H9 (cell line): ENCODE data around the gene SV2C. TPM values are rescaled to one million over a fixed set of nuclear protein-coding genes. Genes with fewer than 3 reads are reported as not detected.

Source experiments
- DNase-seq: peaks from one replicate; pipeline ENCODE4 v3.0.0-alpha.2; 2017
- H2AFZ ChIP-seq: one replicate; pipeline ENCODE4 v1.6.1; 2013; ENCODE audit warnings: mild to moderate bottlenecking, low read length, control low read depth, moderate library complexity
- H2AK5ac ChIP-seq: 2 replicates; pipeline ENCODE4 v1.6.1; 2013; ENCODE audit warnings: low read length, control low read depth, mixed read lengths; ENCODE audit not compliant: insufficient read length
- H2BK120ac ChIP-seq: one replicate; pipeline ENCODE4 v1.6.1; 2013; ENCODE audit warnings: low read depth, mild to moderate bottlenecking, low read length, control low read depth, inconsistent platforms; ENCODE audit not compliant: poor library complexity, severe bottlenecking
- H2BK12ac ChIP-seq: 2 replicates; pipeline ENCODE4 v1.6.1; 2013; ENCODE audit warnings: low read length, control low read depth, mixed read lengths, low read depth; ENCODE audit not compliant: insufficient read length
- H2BK15ac ChIP-seq: 2 replicates; pipeline ENCODE4 v1.6.1; 2013; ENCODE audit warnings: low read depth, low read length, control low read depth
- H2BK20ac ChIP-seq: one replicate; pipeline ENCODE4 v1.6.1; 2013; ENCODE audit warnings: low read depth, mild to moderate bottlenecking, low read length, control low read depth, inconsistent platforms; ENCODE audit not compliant: poor library complexity, severe bottlenecking
- H2BK5ac ChIP-seq: 2 replicates; pipeline ENCODE4 v1.6.1; 2013; ENCODE audit warnings: low read length, control low read depth, mixed read lengths; ENCODE audit not compliant: insufficient read length
- H3K14ac ChIP-seq: 2 replicates; pipeline ENCODE4 v1.6.1; 2013; ENCODE audit warnings: low read length, control low read depth; ENCODE audit not compliant: insufficient read depth
- H3K18ac ChIP-seq: 2 replicates; pipeline ENCODE4 v1.6.1; 2013; ENCODE audit warnings: low read depth, mild to moderate bottlenecking, mixed read lengths, low read length, control low read depth; ENCODE audit not compliant: insufficient read length
- H3K23ac ChIP-seq: 2 replicates; pipeline ENCODE4 v1.6.1; 2013; ENCODE audit warnings: low read length, control low read depth, mixed read lengths, low read depth; ENCODE audit not compliant: insufficient read length
- H3K23me2 ChIP-seq: 2 replicates; pipeline ENCODE4 v1.6.1; 2013; ENCODE audit warnings: low read depth, mild to moderate bottlenecking, mixed read lengths, low read length, control low read depth; ENCODE audit not compliant: insufficient read length, poor library complexity, severe bottlenecking
- H3K27ac ChIP-seq: 2 replicates; pipeline ENCODE4 v1.5.1; 2013; ENCODE audit warnings: low read length, control low read depth, mixed read lengths, low read depth; ENCODE audit not compliant: insufficient read length
- H3K27me3 ChIP-seq: 2 replicates; pipeline ENCODE4 v1.6.1; 2013; ENCODE audit warnings: low read length, control low read depth, inconsistent platforms; ENCODE audit not compliant: insufficient read depth
- H3K4ac ChIP-seq: 2 replicates; pipeline ENCODE4 v1.6.1; 2013; ENCODE audit warnings: low read depth, mild to moderate bottlenecking, control low read depth, inconsistent platforms, low read length, moderate library complexity
- H3K4me1 ChIP-seq: 2 replicates; pipeline ENCODE4 v1.6.1; 2013; ENCODE audit warnings: low read length, control low read depth, inconsistent platforms; ENCODE audit not compliant: insufficient read depth
- H3K4me2 ChIP-seq: 2 replicates; pipeline ENCODE4 v1.6.1; 2013; ENCODE audit warnings: low read length, control low read depth, mixed read lengths; ENCODE audit not compliant: insufficient read length, insufficient read depth
- H3K56ac ChIP-seq: 2 replicates; pipeline ENCODE4 v1.6.1; 2013; ENCODE audit warnings: low read depth, mild to moderate bottlenecking, mixed read lengths, low read length, control low read depth; ENCODE audit not compliant: insufficient read length
- H3K79me1 ChIP-seq: 2 replicates; pipeline ENCODE4 v1.6.1; 2013; ENCODE audit warnings: low read depth, mild to moderate bottlenecking, moderate library complexity, low read length, control low read depth, inconsistent platforms; ENCODE audit not compliant: insufficient read depth, poor library complexity, severe bottlenecking
- H3K79me2 ChIP-seq: 2 replicates; pipeline ENCODE4 v1.6.1; 2013; ENCODE audit warnings: low read length, control low read depth, inconsistent platforms; ENCODE audit not compliant: insufficient read depth
- H3K9ac ChIP-seq: 2 replicates; pipeline ENCODE4 v1.6.1; 2013; ENCODE audit warnings: low read length, control low read depth, mixed read lengths; ENCODE audit not compliant: insufficient read length; ENCODE audit errors: extremely low read depth
- H3K9me3 ChIP-seq: one replicate; pipeline ENCODE4 v1.6.1; 2013; ENCODE audit warnings: low read depth, low read length, inconsistent platforms; ENCODE audit not compliant: control insufficient read depth
- H3T11ph ChIP-seq: one replicate; pipeline ENCODE4 v1.6.1; 2013; ENCODE audit warnings: mild to moderate bottlenecking, low read length, control low read depth, inconsistent platforms
- H4K20me1 ChIP-seq: one replicate; pipeline ENCODE4 v1.6.1; 2013; ENCODE audit not compliant: control insufficient read depth, insufficient read length, insufficient read depth
- H4K5ac ChIP-seq: 2 replicates; pipeline ENCODE4 v1.6.1; 2013; ENCODE audit warnings: low read depth, mild to moderate bottlenecking, mixed read lengths, low read length, control low read depth; ENCODE audit not compliant: insufficient read length
- H4K8ac ChIP-seq: replicated peaks from 2 replicates; pipeline ENCODE4 v1.6.1; 2013; ENCODE audit warnings: low read length, control low read depth, mixed read lengths, low read depth; ENCODE audit not compliant: insufficient read length
- H4K91ac ChIP-seq: 2 replicates; pipeline ENCODE4 v1.6.1; 2013; ENCODE audit warnings: low read depth, mild to moderate bottlenecking, moderate library complexity, mixed read lengths, low read length, control low read depth; ENCODE audit not compliant: insufficient read length
- H3K27ac Mint-ChIP-seq, 3 experiments: 2 replicates in 2 of 3; 3 replicates in 1 of 3; pipeline ENCODE4 v1.8.0; 2020 to 2021; ENCODE audit warnings: mixed read lengths in 3 of 3, mild to moderate bottlenecking in 1 of 3, moderate library complexity in 1 of 3
- H3K27me3 Mint-ChIP-seq: 2 replicates; pipeline ENCODE4 v1.8.0; 2021; ENCODE audit warnings: low read depth, mild to moderate bottlenecking, moderate library complexity, mixed read lengths
- H3K36me3 Mint-ChIP-seq, 3 experiments: 2 replicates in 2 of 3; 3 replicates in 1 of 3; pipeline ENCODE4 v1.8.0; 2020 to 2021; ENCODE audit warnings: low read depth in 3 of 3, mixed read lengths in 3 of 3; ENCODE audit not compliant: insufficient read depth in 1 of 3
- H3K4me1 Mint-ChIP-seq, 2 experiments: 2 replicates each; pipeline ENCODE4 v1.8.0; 2020; ENCODE audit warnings: mixed read lengths in 2 of 2
- H3K4me3 Mint-ChIP-seq, 2 experiments: 2 replicates in 1 of 2; 3 replicates in 1 of 2; pipeline ENCODE4 v1.8.0; 2020 to 2021; ENCODE audit warnings: mild to moderate bottlenecking in 2 of 2, mixed read lengths in 2 of 2, moderate library complexity in 1 of 2
- H3K9me3 Mint-ChIP-seq, 2 experiments: 2 replicates in 1 of 2; 3 replicates in 1 of 2; pipeline ENCODE4 v1.8.0; 2020; ENCODE audit warnings: mild to moderate bottlenecking in 2 of 2, mixed read lengths in 2 of 2, moderate library complexity in 1 of 2
- CTCF ChIP-seq: fragments of 200-600 bp; sonication (generic); conservative IDR thresholded peaks from 3 replicates; pipeline ENCODE4 v1.8.0; 2021; ENCODE audit warnings: antibody characterized with exemption, mild to moderate bottlenecking
- WGBS: extraction: QIAGEN DNeasy Blood & Tissue Kit; methylation state at CpG from one replicate; pipeline ENCODE4 v1.1.7; 2013; ENCODE audit warnings: missing lambda C conversion rate, low lambda C conversion rate, mixed read lengths; ENCODE audit not compliant: insufficient read length; ENCODE audit errors: extremely low coverage; 5-methylcytosine and 5-hydroxymethylcytosine counted together
- total RNA-seq: library from RNA; stranded (reverse); gene quantifications from 2 replicates; pipeline ENCODE4 v1.2.1, GENCODE V29; 2021

The SV2C gene
- total RNA-seq, 1 experiment from 2014 or later, result 0.09 TPM

DNA sequence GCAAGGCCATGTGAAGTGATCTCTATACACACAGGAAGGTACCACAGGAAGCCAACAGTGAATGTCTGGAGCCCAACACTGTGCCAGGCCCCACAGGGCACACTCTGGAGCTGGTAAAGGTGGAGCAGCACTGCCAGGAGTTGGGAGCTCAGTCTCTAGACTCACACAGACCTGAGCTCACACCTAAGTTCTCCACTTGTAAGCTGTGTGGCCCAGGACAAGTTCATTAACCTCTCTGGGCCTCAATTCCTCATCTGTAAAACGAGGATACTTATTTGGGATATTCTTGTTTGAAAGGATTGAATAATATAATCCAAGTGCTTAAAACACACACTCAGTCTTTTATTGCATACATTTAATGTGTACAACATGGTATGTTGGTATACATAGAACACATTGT is 259.3 kb downstream of the SV2C start:
- no peak overlapping the region for H2AFZ ChIP-seq
- H3K18ac ChIP-seq, result no peak overlapping the region
- no peak overlapping the region for H3K4me3 Mint-ChIP-seq
- no peak overlapping the region for H2BK12ac ChIP-seq
- H4K91ac ChIP-seq, result no peak overlapping the region
- no peaks in the 10 kb centered on the region for H3K27me3 Mint-ChIP-seq
- no peak overlapping the region for H3K23ac ChIP-seq
- no peaks in the 10 kb centered on the region for H3K27me3 ChIP-seq
- H2BK5ac ChIP-seq, result no peak overlapping the region
- H2BK15ac ChIP-seq, result no peak overlapping the region
- H3K4me2 ChIP-seq, result no peak overlapping the region
- H2BK20ac ChIP-seq, result no peak overlapping the region
- no peaks in the 10 kb centered on the region for H3K23me2 ChIP-seq
- no peak overlapping the region for H3K56ac ChIP-seq
- no peak overlapping the region for H2AK5ac ChIP-seq
- H4K8ac ChIP-seq, result no peak overlapping the region
- no peak overlapping the region for H3K4ac ChIP-seq
- no peak overlapping the region for H3T11ph ChIP-seq
- no peak for DNase-seq
- no CpG with 5 or more reads among the region's 1 CpG for WGBS
- H3K36me3 Mint-ChIP-seq, result no peaks in the 10 kb centered on the region
- no peaks in the 10 kb centered on the region for H3K9me3 ChIP-seq
- H4K5ac ChIP-seq, result no peak overlapping the region
- no peak overlapping the region for H3K9ac ChIP-seq
- TF ChIP-seq CTCF, result no peak
- H3K9me3 Mint-ChIP-seq, result peaks cover 0 to under 1% of the 10 kb centered on the region in 2 experiments; a peak in 1 of 5 replicates
- no peak overlapping the region for H3K14ac ChIP-seq
- H4K20me1 ChIP-seq, result no peaks in the 10 kb centered on the region
- no peak overlapping the region for H2BK120ac ChIP-seq
- no peaks in the 10 kb centered on the region for H3K79me2 ChIP-seq
- H3K27ac ChIP-seq, result no peak overlapping the region
- no peaks in the 10 kb centered on the region for H3K79me1 ChIP-seq
- H3K4me1 ChIP-seq, result peaks cover 6% of the 10 kb centered on the region; the same call in 1 of the 2 replicates
- H3K27ac Mint-ChIP-seq, result peak overlapping the region in 1 of 3 experiments; percentile 3; a peak in 3 of 7 replicates
- peaks cover 21 to 26% of the 10 kb centered on the region in 2 experiments for H3K4me1 Mint-ChIP-seq
